ENCODE data around the gene ANKFN1.

The ANKFN1 gene, protein sequence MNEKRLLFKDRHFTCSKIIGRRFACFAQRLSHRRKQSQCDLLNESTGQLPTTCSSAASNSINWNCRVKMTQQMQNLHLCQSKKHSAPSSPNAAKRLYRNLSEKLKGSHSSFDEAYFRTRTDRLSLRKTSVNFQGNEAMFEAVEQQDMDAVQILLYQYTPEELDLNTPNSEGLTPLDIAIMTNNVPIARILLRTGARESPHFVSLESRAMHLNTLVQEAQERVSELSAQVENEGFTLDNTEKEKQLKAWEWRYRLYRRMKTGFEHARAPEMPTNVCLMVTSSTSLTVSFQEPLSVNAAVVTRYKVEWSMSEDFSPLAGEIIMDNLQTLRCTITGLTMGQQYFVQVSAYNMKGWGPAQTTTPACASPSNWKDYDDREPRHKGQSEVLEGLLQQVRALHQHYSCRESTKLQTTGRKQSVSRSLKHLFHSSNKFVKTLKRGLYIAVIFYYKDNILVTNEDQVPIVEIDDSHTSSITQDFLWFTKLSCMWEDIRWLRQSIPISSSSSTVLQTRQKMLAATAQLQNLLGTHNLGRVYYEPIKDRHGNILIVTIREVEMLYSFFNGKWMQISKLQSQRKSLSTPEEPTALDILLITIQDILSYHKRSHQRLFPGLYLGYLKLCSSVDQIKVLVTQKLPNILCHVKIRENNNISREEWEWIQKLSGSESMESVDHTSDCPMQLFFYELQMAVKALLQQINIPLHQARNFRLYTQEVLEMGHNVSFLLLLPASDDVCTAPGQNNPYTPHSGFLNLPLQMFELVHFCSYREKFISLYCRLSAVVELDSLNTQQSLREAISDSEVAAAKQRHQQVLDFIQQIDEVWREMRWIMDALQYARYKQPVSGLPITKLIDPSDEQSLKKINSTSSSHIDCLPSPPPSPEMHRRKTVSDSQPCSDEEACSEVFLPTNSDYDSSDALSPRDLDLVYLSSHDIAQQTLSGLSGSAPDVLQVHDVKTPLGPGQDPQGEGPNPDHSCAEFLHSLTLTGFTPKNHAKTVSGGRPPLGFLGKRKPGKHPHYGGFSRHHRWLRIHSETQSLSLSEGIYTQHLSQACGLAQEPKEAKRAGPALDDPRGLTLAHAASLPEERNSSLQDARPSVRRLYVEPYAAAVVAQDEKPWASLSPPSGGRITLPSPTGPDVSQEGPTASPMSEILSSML

DNA sequence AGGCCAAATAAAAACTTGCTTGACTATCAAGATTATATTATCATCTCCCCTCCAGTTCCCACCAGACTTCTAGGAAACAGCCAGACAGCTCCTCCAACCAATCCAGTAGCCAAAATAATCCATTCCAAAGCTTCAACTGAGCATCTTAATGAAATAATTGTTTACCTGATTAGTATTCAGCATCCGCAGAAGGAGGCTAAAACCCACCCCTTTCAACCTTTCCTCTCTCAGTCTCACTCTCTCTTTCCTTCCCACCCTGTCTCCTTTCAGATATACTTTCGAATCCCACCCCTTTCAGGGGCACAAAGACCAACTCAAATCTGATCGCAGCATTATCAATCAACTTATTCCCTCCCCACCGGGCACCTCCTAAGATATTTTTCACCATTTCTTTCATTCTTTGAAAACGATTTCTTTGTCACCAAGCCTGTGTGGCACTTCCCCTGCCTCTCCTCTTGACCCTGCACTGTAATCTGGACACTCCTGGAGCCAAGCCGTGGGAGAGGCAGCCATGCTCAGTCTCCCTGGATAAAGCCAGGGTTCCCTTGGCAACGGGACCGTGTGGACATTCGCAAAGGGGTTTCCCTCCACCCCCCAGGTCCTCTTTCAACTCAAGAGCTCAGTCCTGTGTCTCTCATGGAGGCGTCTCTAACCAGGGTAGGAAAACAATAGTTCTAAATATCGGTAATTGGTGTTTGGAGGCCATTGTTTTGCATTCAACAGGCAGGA, at the start of gene ANKFN1:
Gene ANKFN1 (plus strand): TSS at position 602 of the 729 bp plus-strand sequence. CDS start 59,193 bp downstream, outside the sequence.
- Histone ChIP-seq H3K27me3 (ENCODE audit: insufficient read depth, low read length, poor library complexity, severe bottlenecking) (no peaks in the 10 kb centered on the region), H3K79me2 (ENCODE audit: insufficient read depth, low read length) (no peaks in the 10 kb centered on the region), H3K4me3 (ENCODE audit: low read length, poor library complexity, severe bottlenecking) (no peak within 1 kb of the TSS), H3K9me2 (replicated peaks; ENCODE audit: low read depth, low read length) (no peaks in the 10 kb centered on the region), H3K9ac (ENCODE audit: low read depth, low read length, poor library complexity, severe bottlenecking) (no peak within 1 kb of the TSS), H4K20me1 (ENCODE audit: insufficient read depth, low read length, poor library complexity, severe bottlenecking) (no peaks in the 10 kb centered on the region), H3K36me3 (ENCODE audit: insufficient read depth, low read length) (no peaks in the 10 kb centered on the region), H3K4me2 (ENCODE audit: low read depth, low read length, poor library complexity, severe bottlenecking) (no peak within 1 kb of the TSS), H3F3A (ENCODE audit: low read depth) (no peaks in the 10 kb centered on the region), H3K4me1 (ENCODE audit: insufficient read depth, low read length, poor library complexity, severe bottlenecking) (no peaks in the 10 kb centered on the region), H3K9me3 (ENCODE audit: insufficient read depth, low read depth, low read length) (no peaks in the 10 kb centered on the region), H2AFZ (ENCODE audit: low read length) (no peak within 1 kb of the TSS)
- TF ChIP-seq EZH2phosphoT487 (IDR thresholded peaks at IDR 0.05; ENCODE audit: borderline replicate concordance) = no peak

GRCh38 chr17:56108811-56109284, 44.4 kb upstream of the ANKFN1 start:
- no peaks in the 10 kb centered on the region for H4K20me1 ChIP-seq (ENCODE audit: insufficient read depth, low read length, poor library complexity, severe bottlenecking)
- no peaks in the 10 kb centered on the region for H3K27me3 ChIP-seq (ENCODE audit: insufficient read depth, low read length, poor library complexity, severe bottlenecking)
- H3K9me2 ChIP-seq (replicated peaks; ENCODE audit: low read depth, low read length) = no peaks in the 10 kb centered on the region
- H3K9me3 ChIP-seq (ENCODE audit: insufficient read depth, low read depth, low read length) = no peaks in the 10 kb centered on the region
- no peaks in the 10 kb centered on the region for H3K36me3 ChIP-seq (ENCODE audit: insufficient read depth, low read length)
- no peak overlapping the region for H3K4me2 ChIP-seq (ENCODE audit: low read depth, low read length, poor library complexity, severe bottlenecking)
- H3K9ac ChIP-seq (ENCODE audit: low read depth, low read length, poor library complexity, severe bottlenecking) = no peak overlapping the region
- H3F3A ChIP-seq (ENCODE audit: low read depth) = no peaks in the 10 kb centered on the region
- no peaks in the 10 kb centered on the region for H3K4me1 ChIP-seq (ENCODE audit: insufficient read depth, low read length, poor library complexity, severe bottlenecking)
- no peak overlapping the region for H3K4me3 ChIP-seq (ENCODE audit: low read length, poor library complexity, severe bottlenecking)
- H3K79me2 ChIP-seq (ENCODE audit: insufficient read depth, low read length) = no peaks in the 10 kb centered on the region
- H2AFZ ChIP-seq (ENCODE audit: low read length) = no peak overlapping the region
- no peak for TF ChIP-seq EZH2phosphoT487 (IDR thresholded peaks at IDR 0.05; ENCODE audit: borderline replicate concordance)
- TF ChIP-seq, protein P1, sequence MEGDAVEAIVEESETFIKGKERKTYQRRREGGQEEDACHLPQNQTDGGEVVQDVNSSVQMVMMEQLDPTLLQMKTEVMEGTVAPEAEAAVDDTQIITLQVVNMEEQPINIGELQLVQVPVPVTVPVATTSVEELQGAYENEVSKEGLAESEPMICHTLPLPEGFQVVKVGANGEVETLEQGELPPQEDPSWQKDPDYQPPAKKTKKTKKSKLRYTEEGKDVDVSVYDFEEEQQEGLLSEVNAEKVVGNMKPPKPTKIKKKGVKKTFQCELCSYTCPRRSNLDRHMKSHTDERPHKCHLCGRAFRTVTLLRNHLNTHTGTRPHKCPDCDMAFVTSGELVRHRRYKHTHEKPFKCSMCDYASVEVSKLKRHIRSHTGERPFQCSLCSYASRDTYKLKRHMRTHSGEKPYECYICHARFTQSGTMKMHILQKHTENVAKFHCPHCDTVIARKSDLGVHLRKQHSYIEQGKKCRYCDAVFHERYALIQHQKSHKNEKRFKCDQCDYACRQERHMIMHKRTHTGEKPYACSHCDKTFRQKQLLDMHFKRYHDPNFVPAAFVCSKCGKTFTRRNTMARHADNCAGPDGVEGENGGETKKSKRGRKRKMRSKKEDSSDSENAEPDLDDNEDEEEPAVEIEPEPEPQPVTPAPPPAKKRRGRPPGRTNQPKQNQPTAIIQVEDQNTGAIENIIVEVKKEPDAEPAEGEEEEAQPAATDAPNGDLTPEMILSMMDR (conservative IDR thresholded peaks at IDR 0.05; ENCODE audit: low read length) = no peak

DNA sequence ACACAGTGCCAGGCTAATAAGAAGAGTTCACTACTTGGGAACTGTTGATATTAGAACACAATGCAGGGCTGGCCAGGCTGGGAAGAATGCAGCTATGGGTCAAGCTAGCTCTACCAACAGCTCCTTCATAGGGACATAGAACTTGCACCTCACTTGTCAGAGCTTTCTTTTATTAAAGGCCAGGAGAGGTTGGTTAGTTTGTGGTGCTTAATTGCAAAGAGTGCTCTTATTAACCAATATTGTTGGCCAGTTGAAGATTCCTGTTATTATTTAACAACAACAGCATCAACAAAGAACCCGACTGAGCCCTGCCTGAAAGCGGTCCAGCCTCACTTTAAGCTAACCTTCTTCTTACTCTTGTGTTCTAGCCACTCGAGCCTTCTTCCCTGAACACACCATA, 43.4 kb upstream of the ANKFN1 start:
- no peak overlapping the region for H3K4me3 ChIP-seq (ENCODE audit: low read length, poor library complexity, severe bottlenecking)

More for the DNA sequence above, 43.4 kb upstream of the ANKFN1 start:
- Histone ChIP-seq H3F3A (ENCODE audit: low read depth) (no peaks in the 10 kb centered on the region), H3K9me3 (ENCODE audit: insufficient read depth, low read depth, low read length) (no peaks in the 10 kb centered on the region), H3K9ac (ENCODE audit: low read depth, low read length, poor library complexity, severe bottlenecking) (no peak overlapping the region), H3K27me3 (ENCODE audit: insufficient read depth, low read length, poor library complexity, severe bottlenecking) (no peaks in the 10 kb centered on the region), H3K4me1 (ENCODE audit: insufficient read depth, low read length, poor library complexity, severe bottlenecking) (no peaks in the 10 kb centered on the region), H2AFZ (ENCODE audit: low read length) (no peak overlapping the region), H3K9me2 (replicated peaks; ENCODE audit: low read depth, low read length) (no peaks in the 10 kb centered on the region), H3K79me2 (ENCODE audit: insufficient read depth, low read length) (no peaks in the 10 kb centered on the region), H4K20me1 (ENCODE audit: insufficient read depth, low read length, poor library complexity, severe bottlenecking) (no peaks in the 10 kb centered on the region), H3K4me2 (ENCODE audit: low read depth, low read length, poor library complexity, severe bottlenecking) (no peak overlapping the region), H3K36me3 (ENCODE audit: insufficient read depth, low read length) (no peaks in the 10 kb centered on the region)
- TF ChIP-seq, protein P1 (conservative IDR thresholded peaks at IDR 0.05; ENCODE audit: low read length) = no peak
- TF ChIP-seq EZH2phosphoT487 (IDR thresholded peaks at IDR 0.05; ENCODE audit: borderline replicate concordance) = no peak

Measured in Loucy (cell line).